ENCODE data around the gene EEFSEC. TPM values are rescaled to one million over a fixed set of nuclear protein-coding genes. Genes with fewer than 3 reads are reported as not detected.

Gene EEFSEC
- total and polyA plus RNA-seq, 2 of the 4 experiments (the other 2 are of a cell fraction) = 4.5 to 9.3 TPM

GRCh38 chr3:128131897-128132646, 21.2 kb upstream of the EEFSEC start:
- in situ Hi-C loops (cut with MboI; ENCODE audit: low sequenced_read_pairs) = loop anchor here (5.0 kb wide), 1 partner anchor 35 kb away; no protein-coding TSS in a partner anchor
- dilution Hi-C loops (cut with HindIII; ENCODE audit: low sequenced_read_pairs, unreplicated experiment) = no loop called here
- 0 out of 2 replicates have a peak, but pooled peaks cover 2% of the 10 kb centered on the region for H3K9me3 ChIP-seq (ENCODE audit: control insufficient read depth, insufficient read depth, low read length)
- H3K27ac ChIP-seq (ENCODE audit: insufficient read depth, low read length) = no peak overlapping the region
- H3K79me1 ChIP-seq (ENCODE audit: low read depth in 1 of 2, low read length in 2 of 2) = no peaks in the 10 kb centered on the region
- no peak overlapping the region for H4K5ac ChIP-seq (ENCODE audit: low read depth, low read length)
- no peak overlapping the region for H4K91ac ChIP-seq (ENCODE audit: insufficient read depth, low read depth, low read length)
- H2BK20ac ChIP-seq (ENCODE audit: low read depth, low read length) = no peak overlapping the region
- H3K4ac ChIP-seq (ENCODE audit: low read depth, low read length) = no peak overlapping the region
- H3K27me3 ChIP-seq (ENCODE audit: control insufficient read depth, insufficient read depth, low read length) = peaks cover 3% of the 10 kb centered on the region; the same call in 1 of the 2 replicates
- H3K9ac ChIP-seq (ENCODE audit: low read depth, low read length) = no peak overlapping the region
- H3K36me3 ChIP-seq (ENCODE audit: control insufficient read depth, insufficient read depth, low read length) = no peaks in the 10 kb centered on the region
- ATAC-seq (ENCODE audit: low read depth) = no peak
- no peak overlapping the region for H3K18ac ChIP-seq (ENCODE audit: low read depth, low read length)
- peak overlapping the region; percentile 32 for H2AFZ ChIP-seq (replicated peaks; ENCODE audit: low read length, poor library complexity)
- H3K4me1 ChIP-seq (ENCODE audit: control insufficient read depth, insufficient read depth, low read length) = no peaks in the 10 kb centered on the region
- H3K4me2 ChIP-seq (ENCODE audit: low read depth, low read length) = no peak overlapping the region
- H3K4me3 ChIP-seq (ENCODE audit: insufficient read depth, low read depth, low read length) = no peak overlapping the region
- H3K23ac ChIP-seq (ENCODE audit: low read depth, low read length) = no peak overlapping the region
- CTCF ChIA-PET = interaction anchor here (1.0 to 2.4 kb wide), 3 partner anchors 15 to 41 kb away, joined by 3 to 26 read pairs (median 5); no protein-coding TSS in a partner anchor
- H2BK5ac ChIP-seq (ENCODE audit: low read depth, low read length, poor library complexity, severe bottlenecking) = no peak overlapping the region
- intact Hi-C loops (cut with micrococcal nuclease) = loop anchor here (5.0 to 10.0 kb wide), 2 partner anchors 57 to 480 kb away; no protein-coding TSS in a partner anchor
- no peak overlapping the region for H4K8ac ChIP-seq (ENCODE audit: low read depth in 2 of 2, low read length in 2 of 2)
- no peak overlapping the region for H3K56ac ChIP-seq (ENCODE audit: extremely low read depth, insufficient read depth, low read length)
- H4K20me1 ChIP-seq (ENCODE audit: insufficient read depth, low read length) = no peaks in the 10 kb centered on the region
- H2AK5ac ChIP-seq (ENCODE audit: low read depth, low read length) = no peak overlapping the region
- no peaks in the 10 kb centered on the region for H3K9me1 ChIP-seq (ENCODE audit: insufficient read depth, low read length)
- no peak overlapping the region for H2BK15ac ChIP-seq (ENCODE audit: low read depth, low read length)
- BruUV-seq (replicated peaks) = no TSS peak
- DNase-seq = no peak
- TF ChIP-seq CHD1 (IDR thresholded peaks at IDR 0.05; ENCODE audit: low read depth, low read length) (no peak), MAZ (IDR thresholded peaks at IDR 0.05; ENCODE audit: borderline replicate concordance, low read depth, low read length) (no peak), RCOR1 (IDR thresholded peaks at IDR 0.05; ENCODE audit: insufficient replicate concordance, low read length) (no peak), NFE2L2 (IDR thresholded peaks at IDR 0.05; ENCODE audit: low read depth, low read length) (no peak)
- TF ChIP-seq, protein P1, sequence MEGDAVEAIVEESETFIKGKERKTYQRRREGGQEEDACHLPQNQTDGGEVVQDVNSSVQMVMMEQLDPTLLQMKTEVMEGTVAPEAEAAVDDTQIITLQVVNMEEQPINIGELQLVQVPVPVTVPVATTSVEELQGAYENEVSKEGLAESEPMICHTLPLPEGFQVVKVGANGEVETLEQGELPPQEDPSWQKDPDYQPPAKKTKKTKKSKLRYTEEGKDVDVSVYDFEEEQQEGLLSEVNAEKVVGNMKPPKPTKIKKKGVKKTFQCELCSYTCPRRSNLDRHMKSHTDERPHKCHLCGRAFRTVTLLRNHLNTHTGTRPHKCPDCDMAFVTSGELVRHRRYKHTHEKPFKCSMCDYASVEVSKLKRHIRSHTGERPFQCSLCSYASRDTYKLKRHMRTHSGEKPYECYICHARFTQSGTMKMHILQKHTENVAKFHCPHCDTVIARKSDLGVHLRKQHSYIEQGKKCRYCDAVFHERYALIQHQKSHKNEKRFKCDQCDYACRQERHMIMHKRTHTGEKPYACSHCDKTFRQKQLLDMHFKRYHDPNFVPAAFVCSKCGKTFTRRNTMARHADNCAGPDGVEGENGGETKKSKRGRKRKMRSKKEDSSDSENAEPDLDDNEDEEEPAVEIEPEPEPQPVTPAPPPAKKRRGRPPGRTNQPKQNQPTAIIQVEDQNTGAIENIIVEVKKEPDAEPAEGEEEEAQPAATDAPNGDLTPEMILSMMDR (conservative IDR thresholded peaks at IDR 0.05; ENCODE audit: low read depth, low read length) = no peak
- no peak overlapping the region for H2BK120ac ChIP-seq (ENCODE audit: low read depth, low read length)
- 89% methylated on average over 4 of the region's 7 CpGs; no CpG with 5 or more reads in 1 of the 2 experiments for WGBS, 2 experiments (ENCODE audit: extremely low coverage in 2 of 2, insufficient read length in 1 of 2)
- no peak overlapping the region for H3K14ac ChIP-seq (replicated peaks; ENCODE audit: low read depth, low read length)
- POLR2A ChIA-PET (ENCODE audit: unreplicated experiment) = no interaction called here
- no peak overlapping the region for H2AK9ac ChIP-seq (replicated peaks; ENCODE audit: low read depth, low read length, poor library complexity)
